Inflammatory macrophage (primary cell): Measurements from ENCODE around the gene DDX39A.
"Not testable (repeated sequence)": the region's sequence is repeated elsewhere in the genome, so short reads cannot be mapped to it uniquely, and the experiment has no call there.

ENCODE experiments used
- DNase-seq, 2 donors: peaks; one replicate each; pipeline ENCODE4 v3.0.0-alpha.2; 2020 to 2022

DDX39A gene

DNA sequence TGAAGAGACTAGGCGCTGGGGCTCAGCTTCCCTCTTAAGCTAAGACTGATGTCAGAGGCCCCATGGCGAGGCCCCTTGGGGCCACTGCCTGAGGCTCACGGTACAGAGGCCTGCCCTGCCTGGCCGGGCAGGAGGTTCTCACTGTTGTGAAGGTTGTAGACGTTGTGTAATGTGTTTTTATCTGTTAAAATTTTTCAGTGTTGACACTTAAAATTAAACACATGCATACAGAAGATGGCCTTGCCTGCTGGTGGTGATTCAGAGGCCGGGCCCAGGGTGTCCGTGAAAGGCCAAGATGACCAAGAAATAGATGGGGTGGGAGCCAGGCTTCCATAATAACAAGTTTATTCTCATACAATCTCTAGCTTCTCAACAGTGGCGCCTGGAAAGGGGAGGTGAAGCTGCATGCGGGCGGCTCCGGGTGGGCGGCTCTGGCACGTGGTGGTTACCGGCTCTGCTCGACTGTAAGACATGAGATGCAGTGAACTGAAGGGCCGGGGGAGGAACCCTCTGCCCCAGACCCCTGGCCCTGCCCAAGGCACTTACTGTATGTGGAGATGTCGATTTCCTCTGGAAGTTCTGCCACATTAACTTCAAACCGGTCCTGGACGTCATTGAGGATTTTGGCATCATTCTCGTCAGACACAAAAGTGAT is 10.5 kb downstream of the DDX39A start:
- no peak for DNase-seq

DNA sequence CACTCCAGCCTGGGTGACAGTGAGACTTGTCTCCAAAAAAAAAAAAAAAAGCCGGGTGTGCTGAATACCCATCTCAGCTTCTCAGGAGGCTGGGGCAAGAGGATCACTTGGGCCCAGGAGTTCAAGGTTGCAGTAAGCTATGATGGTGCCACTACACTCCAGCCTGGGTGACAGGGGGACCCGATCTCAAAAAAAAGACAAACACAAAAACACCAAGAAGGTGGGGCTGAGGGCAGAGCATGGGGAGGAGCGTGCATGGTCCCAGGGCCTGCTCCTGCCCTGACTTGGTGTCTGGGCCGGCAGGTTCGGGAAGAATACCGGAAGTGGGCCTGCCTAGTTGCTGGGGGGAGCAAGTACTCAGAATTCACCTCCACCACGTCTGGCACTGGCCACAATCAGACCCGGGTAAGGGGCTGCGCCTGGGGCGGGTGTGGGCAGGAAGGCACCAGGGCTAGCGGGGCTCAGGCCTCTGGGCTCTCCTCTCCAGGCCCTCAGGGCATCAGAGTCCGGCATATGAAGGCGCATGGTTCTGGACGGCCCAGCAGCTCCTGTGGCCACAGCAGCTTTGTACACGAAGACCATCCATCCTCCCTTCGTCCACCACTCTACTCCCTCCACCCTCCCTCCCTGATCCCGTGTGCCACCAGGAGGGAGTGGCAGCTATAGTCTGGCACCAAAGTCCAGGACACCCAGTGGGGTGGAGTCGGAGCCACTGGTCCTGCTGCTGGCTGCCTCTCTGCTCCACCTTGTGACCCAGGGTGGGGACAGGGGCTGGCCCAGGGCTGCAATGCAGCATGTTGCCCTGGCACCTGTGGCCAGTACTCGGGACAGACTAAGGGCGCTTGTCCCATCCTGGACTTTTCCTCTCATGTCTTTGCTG is 11.3 kb downstream of the DDX39A start:
- DNase-seq, result no peak

DNA sequence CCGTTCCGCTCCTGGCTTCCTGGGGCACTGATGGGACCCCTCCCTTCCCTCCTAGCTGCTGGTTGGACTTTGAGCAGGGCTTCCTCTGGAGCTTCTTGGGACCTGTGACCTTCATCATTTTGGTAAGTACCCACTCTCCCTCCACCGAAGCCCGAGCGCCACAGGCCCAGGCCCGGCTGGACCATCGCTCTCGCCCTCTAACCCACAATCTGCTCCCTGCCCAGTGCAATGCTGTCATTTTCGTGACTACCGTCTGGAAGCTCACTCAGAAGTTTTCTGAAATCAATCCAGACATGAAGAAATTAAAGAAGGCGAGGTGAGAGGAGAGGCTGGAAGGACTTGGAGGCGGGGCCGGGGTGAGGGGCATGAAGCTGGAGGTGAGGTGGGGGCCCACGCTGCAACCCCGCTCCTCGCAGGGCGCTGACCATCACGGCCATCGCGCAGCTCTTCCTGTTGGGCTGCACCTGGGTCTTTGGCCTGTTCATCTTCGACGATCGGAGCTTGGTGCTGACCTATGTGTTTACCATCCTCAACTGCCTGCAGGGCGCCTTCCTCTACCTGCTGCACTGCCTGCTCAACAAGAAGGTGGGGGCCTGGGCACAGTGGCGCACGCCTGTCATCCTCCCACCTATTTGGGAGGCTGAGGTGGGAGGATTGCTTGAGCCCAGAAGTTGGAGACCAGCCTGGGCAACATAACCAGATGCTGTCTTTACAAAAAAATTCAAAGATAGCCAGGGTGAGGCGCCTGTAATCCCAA is 12.3 kb downstream of the DDX39A start:
- DNase-seq, result no peak

DNA sequence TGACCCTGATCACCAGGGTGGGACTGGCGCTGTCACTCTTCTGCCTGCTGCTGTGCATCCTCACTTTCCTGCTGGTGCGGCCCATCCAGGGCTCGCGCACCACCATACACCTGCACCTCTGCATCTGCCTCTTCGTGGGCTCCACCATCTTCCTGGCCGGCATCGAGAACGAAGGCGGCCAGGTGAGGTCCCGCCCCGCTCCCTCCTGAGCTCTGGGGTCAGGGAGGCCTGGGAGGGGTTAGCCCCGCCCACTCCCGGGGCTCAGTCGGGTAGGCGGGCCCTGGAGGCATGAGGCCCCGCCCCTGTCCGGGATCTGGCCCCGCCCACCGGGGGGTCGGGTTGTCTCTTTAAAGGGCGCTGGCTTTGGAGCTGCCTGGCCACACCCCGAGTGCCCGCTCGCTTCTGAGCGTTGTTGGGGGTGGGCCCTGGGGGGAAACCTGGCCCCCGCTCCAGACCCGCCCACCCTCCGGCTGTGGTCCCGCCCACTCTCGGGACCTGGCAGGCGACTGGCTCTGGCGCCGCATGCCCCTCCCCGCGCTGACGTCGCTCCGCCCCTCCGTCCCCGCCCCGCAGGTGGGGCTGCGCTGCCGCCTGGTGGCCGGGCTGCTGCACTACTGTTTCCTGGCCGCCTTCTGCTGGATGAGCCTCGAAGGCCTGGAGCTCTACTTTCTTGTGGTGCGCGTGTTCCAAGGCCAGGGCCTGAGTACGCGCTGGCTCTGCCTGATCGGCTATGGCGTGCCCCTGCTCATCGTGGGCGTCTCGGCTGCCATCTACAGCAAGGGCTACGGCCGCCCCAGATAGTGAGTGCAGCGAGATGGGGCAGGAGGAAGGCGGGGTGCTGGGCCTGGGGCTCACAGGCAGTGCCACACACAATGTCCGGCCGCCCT is 13.1 kb downstream of the DDX39A start:
- DNase-seq, result peak; percentile 86 to 87

GRCh38 chr19:14405380-14405757 is 13.8 kb downstream of the DDX39A start:
- no peak for DNase-seq

- no peak for DNase-seq
These were observed 14.8 kb downstream of the DDX39A start for GRCh38 chr19:14404312-14404711.

GRCh38 chr19:14403145-14403930 is 15.8 kb downstream of the DDX39A start:
- DNase-seq, result not testable (repeated sequence)

GRCh38 chr19:14402332-14403144 is 16.6 kb downstream of the DDX39A start:
- DNase-seq, result peak; percentile 88 to 90

- no peak for DNase-seq
These were observed 17.5 kb downstream of the DDX39A start for GRCh38 chr19:14401468-14402195.

GRCh38 chr19:14400951-14401431 is 18.1 kb downstream of the DDX39A start:
- DNase-seq, result no peak

DNA sequence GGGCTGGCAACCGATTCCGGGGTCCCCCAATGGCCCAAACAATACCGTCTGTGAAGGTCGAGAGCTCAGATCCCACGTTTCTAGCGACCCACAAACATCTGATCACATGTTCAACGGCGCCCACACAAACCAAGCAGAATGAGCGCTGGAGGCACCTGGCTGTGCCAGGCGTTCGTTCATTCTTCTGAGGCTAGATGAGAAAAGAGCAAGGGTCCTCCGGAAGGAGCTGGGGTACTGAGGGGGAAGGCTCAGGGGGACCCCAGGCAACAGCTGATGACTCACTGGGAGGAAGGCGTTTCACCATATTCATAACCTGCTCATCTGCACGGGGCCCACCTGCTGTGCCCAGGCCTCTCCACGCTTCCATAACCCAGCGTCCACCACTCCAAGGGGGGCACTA is 22.0 kb downstream of the DDX39A start:
- DNase-seq, result not testable (repeated sequence)

GRCh38 chr19:14396730-14397129 is 22.4 kb downstream of the DDX39A start:
- not testable (repeated sequence) for DNase-seq

GRCh38 chr19:14395710-14396336 is 23.3 kb downstream of the DDX39A start:
- no peak for DNase-seq

DNA sequence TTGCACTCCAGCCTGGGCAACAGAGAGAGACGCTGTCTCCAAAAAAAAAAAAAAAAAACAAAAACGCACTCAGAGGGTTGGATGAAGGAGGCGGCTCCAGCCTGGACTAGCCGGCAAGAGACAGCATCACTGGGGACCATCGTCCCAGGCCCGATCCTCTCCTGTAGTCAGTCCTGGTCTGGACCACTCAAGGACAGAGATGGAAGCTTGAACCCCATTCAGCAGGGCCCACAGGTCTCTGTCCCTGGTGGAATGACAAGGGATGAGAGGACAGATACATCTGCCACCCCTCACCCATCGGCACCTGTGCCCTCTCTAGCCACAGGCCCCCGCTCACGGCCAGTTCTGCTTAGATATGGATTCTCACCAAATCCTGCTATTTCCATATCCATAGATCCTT is 23.9 kb downstream of the DDX39A start:
- DNase-seq, result no peak

- no peak for DNase-seq
These were observed 25.0 kb downstream of the DDX39A start for GRCh38 chr19:14394167-14394566.

GRCh38 chr19:14393329-14393728 is 25.8 kb downstream of the DDX39A start:
- no peak for DNase-seq

DNA sequence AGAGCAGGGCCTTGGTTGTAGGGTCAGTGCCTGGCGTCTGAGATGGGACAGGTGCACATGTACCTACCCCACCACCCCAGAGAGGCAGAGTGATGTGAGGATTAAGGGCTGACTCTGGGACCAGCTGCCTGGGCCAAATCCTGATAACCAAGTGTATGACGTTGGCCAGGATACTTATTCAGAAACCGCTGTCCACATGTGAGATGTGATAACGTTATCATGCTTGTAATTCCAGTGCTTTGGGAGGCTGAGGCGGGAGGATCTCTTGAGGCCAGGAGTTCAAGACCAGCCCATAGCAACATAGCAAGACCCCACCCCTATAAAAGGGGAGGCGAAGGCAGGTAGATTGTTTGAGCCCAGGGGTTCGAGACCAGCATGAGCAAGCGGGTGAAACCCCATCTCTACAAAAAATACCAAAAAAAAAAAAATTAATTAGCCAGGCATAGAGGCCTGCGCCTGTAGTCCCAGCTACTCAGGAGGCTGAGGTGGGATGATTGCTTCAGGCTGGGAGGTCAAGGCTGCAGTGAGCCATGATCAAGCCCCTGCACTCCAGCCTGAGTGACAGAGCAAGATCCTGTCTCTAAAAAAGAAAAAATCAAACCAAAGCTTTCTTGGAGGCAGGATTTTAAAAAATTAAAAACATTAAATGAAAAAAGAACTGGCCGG is 27.9 kb downstream of the DDX39A start:
- DNase-seq, result no peak

- no peak for DNase-seq
These were observed 28.6 kb downstream of the DDX39A start for GRCh38 chr19:14390548-14390947.

- DNase-seq, result no peak
These were observed 33.6 kb downstream of the DDX39A start for GRCh38 chr19:14385492-14385891.
